Measurements from ENCODE around the gene GZF1. TPM values are rescaled to one million over a fixed set of nuclear protein-coding genes. Genes with fewer than 3 reads are reported as not detected.

GZF1 gene
- total and polyA plus RNA-seq, 5 donors from 2014 or later: 3.1 to 24.8 (median 3.4) TPM

DNA sequence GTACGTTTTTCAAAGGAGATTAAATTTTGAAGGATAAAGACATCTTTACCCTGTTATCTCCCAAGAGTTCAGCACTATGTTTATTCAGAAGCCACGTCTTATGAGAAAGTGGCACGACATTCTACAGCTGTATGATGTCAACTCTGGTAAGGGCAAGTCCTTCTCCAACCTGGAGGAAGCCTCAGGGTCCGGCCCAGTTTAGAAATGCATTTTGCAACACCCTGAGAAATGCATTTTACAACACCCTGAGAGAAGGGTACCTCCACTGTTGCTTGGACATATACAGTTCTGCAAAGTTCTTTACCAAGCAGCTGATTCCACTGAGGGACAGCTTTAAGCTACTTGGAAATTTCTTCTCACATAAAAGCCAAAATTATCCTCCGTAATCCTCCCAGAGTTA lies 41.8 kb downstream of the GZF1 start:
- Mint-ChIP-seq H3K27me3 (no peaks in the 10 kb centered on the region), H3K36me3 (peaks cover 8% of the 10 kb centered on the region), H3K9me3 (no peaks in the 10 kb centered on the region), H3K4me1 (peaks cover 29 to 56% (median 35%) of the 10 kb centered on the region in 4 donors), H3K27ac (peak overlapping the region in 1 of 3 donors; percentile 43), H3K4me3 (no peak overlapping the region)
- H3K4me1 ChIP-seq (ENCODE audit: control insufficient read depth, insufficient read depth, low read length, poor library complexity, severe bottlenecking): peaks cover 22% of the 10 kb centered on the region
- no peak overlapping the region for H3K27ac ChIP-seq (ENCODE audit: insufficient read depth, low read length, poor library complexity, severe bottlenecking)
- no peak overlapping the region for H3K4me3 ChIP-seq (ENCODE audit: low read depth, low read length)
- H3K36me3 ChIP-seq (ENCODE audit: control insufficient read depth, insufficient read depth, low read length): peaks cover 13% of the 10 kb centered on the region
- no peaks in the 10 kb centered on the region for H3K9me3 ChIP-seq (ENCODE audit: control insufficient read depth in 2 of 2, low read length in 2 of 2)
- DNase-seq: no peak
- ATAC-seq (ENCODE audit: low read depth in 2 of 2): no peak
- H3K27me3 ChIP-seq (ENCODE audit: control insufficient read depth, insufficient read depth, low read length): no peaks in the 10 kb centered on the region

DNA sequence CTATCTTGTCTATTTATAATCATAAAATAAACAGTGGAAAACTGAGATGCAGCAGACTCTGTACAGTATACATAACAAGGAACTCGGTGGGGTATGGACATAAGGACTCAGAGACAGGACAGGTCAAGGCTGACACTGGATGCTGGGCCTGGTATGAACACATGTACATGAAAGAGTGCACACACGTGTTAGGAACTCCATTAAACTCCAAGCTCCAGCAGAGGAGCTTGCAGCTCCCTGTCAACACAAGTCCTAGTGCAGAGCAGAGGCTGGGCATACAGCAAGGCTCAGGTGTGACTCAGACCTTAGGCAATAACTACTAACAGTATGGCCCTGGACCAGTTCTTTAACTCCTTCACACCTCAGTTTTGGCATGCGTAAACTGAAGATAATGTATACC lies 42.2 kb downstream of the GZF1 start:
- peak overlapping the region in 1 of 3 donors; percentile 43 for H3K27ac Mint-ChIP-seq
- peaks cover 25 to 56% (median 37%) of the 10 kb centered on the region in 4 donors for H3K4me1 Mint-ChIP-seq
- H3K9me3 ChIP-seq (ENCODE audit: control insufficient read depth in 2 of 2, low read length in 2 of 2): no peaks in the 10 kb centered on the region
- H3K36me3 ChIP-seq (ENCODE audit: control insufficient read depth, insufficient read depth, low read length): peaks cover 13% of the 10 kb centered on the region
- no peak overlapping the region for H3K27ac ChIP-seq (ENCODE audit: insufficient read depth, low read length, poor library complexity, severe bottlenecking)
- no peaks in the 10 kb centered on the region for H3K27me3 ChIP-seq (ENCODE audit: control insufficient read depth, insufficient read depth, low read length)
- no peak overlapping the region for H3K4me3 Mint-ChIP-seq
- H3K9me3 Mint-ChIP-seq: no peaks in the 10 kb centered on the region
- peaks cover 5% of the 10 kb centered on the region for H3K36me3 Mint-ChIP-seq
- no peak for DNase-seq
- no peak overlapping the region for H3K4me3 ChIP-seq (ENCODE audit: low read depth, low read length)
- ATAC-seq (ENCODE audit: low read depth in 2 of 2): no peak
- H3K27me3 Mint-ChIP-seq: no peaks in the 10 kb centered on the region
- H3K4me1 ChIP-seq (ENCODE audit: control insufficient read depth, insufficient read depth, low read length, poor library complexity, severe bottlenecking): peaks cover 22% of the 10 kb centered on the region

DNA sequence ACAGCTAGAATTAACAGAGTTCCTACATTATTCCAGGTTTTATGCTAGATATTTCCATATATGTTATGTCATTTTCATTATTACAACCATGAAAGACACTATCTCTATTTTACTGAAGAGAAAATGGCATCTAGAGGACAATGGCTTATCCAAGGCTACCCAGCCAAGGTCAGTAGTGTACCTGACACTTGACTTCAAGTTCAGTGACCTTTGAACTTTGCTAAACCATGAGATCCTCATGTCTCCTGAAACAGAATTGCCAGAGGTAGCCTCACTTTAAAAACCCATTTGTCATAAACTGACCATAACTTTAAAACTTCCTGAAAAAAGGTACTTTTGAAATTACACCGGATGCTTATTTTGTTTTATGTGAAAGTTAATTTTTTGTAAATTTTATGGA lies 44.9 kb downstream of the GZF1 start:
- ATAC-seq (ENCODE audit: low read depth in 2 of 2): no peak
- Mint-ChIP-seq H3K27ac (no peak overlapping the region), H3K4me1 (peaks cover 26 to 49% (median 34%) of the 10 kb centered on the region in 4 donors), H3K27me3 (no peaks in the 10 kb centered on the region), H3K9me3 (no peaks in the 10 kb centered on the region), H3K36me3 (peaks cover 14% of the 10 kb centered on the region), H3K4me3 (no peak overlapping the region)
- no peaks in the 10 kb centered on the region for H3K27me3 ChIP-seq (ENCODE audit: control insufficient read depth, insufficient read depth, low read length)
- peaks cover 14% of the 10 kb centered on the region for H3K4me1 ChIP-seq (ENCODE audit: control insufficient read depth, insufficient read depth, low read length, poor library complexity, severe bottlenecking)
- H3K4me3 ChIP-seq (ENCODE audit: low read depth, low read length): no peak overlapping the region
- peaks cover 4% of the 10 kb centered on the region for H3K36me3 ChIP-seq (ENCODE audit: control insufficient read depth, insufficient read depth, low read length)
- no peak overlapping the region for H3K27ac ChIP-seq (ENCODE audit: insufficient read depth, low read length, poor library complexity, severe bottlenecking)
- DNase-seq: no peak
- H3K9me3 ChIP-seq (ENCODE audit: control insufficient read depth in 2 of 2, low read length in 2 of 2): no peaks in the 10 kb centered on the region

DNA sequence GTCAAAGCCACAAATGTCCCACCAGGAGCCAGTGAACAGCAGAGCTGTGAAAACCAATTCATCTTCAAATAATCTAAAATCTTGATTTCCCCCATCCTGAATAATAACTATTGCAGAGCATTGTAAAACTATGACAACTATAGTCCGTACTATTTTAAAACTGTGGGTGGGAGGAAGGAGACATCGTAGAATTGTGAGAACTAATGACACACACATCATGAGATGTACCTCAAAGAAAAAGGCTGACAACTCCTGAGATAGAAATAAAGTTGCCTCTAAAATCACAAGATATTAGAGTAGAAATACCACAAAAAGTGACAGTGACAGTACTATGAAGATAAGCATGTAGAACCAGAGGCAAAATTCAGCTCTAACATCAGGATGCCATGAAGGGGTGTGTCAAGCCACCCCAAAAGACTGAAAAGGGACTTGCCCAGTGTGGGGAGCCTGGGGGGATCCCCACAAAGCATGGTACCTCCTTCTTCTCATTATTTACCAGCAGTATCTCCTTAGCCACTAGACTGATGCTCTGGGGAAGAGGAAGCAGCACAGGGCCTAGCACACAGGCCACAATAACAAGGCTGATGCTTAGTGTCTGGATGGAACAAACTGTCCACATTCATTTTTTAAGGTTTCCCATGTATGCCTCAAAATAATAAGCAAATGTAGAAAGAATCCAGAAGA lies 45.9 kb downstream of the GZF1 start:
- no peak overlapping the region for H3K4me3 ChIP-seq (ENCODE audit: low read depth, low read length)
- peaks cover 26 to 45% (median 35%) of the 10 kb centered on the region in 4 donors for H3K4me1 Mint-ChIP-seq
- peak overlapping the region in 1 of 4 donors; percentile 21 for H3K4me3 Mint-ChIP-seq
- no peaks in the 10 kb centered on the region for H3K9me3 Mint-ChIP-seq
- H3K27ac ChIP-seq (ENCODE audit: insufficient read depth, low read length, poor library complexity, severe bottlenecking): no peak overlapping the region
- no peaks in the 10 kb centered on the region for H3K27me3 ChIP-seq (ENCODE audit: control insufficient read depth, insufficient read depth, low read length)
- peak in 2 of 3 donors; percentile 22 to 50 for DNase-seq
- H3K36me3 ChIP-seq (ENCODE audit: control insufficient read depth, insufficient read depth, low read length): no peaks in the 10 kb centered on the region
- H3K4me1 ChIP-seq (ENCODE audit: control insufficient read depth, insufficient read depth, low read length, poor library complexity, severe bottlenecking): peaks cover 14% of the 10 kb centered on the region
- H3K36me3 Mint-ChIP-seq: peaks cover 9% of the 10 kb centered on the region
- H3K9me3 ChIP-seq (ENCODE audit: control insufficient read depth in 2 of 2, low read length in 2 of 2): no peaks in the 10 kb centered on the region
- peak; percentile 53 to 85 for ATAC-seq (ENCODE audit: low read depth in 2 of 2)
- H3K27me3 Mint-ChIP-seq: no peaks in the 10 kb centered on the region
- peak overlapping the region in 2 of 3 donors; percentile 23 to 80 for H3K27ac Mint-ChIP-seq

DNA sequence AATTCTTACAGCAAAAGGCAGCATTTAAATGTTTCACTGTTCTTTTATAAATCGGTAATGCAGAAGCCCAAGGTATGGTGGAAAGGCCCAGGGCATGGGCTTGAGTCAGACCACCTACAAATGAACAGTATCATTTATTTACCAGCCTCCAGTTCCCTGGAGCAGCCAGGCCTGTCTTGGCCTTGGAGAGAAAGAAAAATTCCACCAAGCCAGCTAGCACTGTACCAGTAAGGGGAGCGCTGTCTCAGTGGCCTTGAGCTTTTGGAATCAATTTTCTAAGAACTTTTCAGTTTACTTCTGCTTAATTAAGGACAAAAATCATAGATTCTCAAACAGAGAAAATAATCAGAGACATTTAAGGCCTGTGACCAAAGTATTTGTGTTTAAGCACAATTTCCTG lies 47.0 kb downstream of the GZF1 start:
- H3K4me3 Mint-ChIP-seq: no peak overlapping the region
- no peaks in the 10 kb centered on the region for H3K36me3 ChIP-seq (ENCODE audit: control insufficient read depth, insufficient read depth, low read length)
- no peak for DNase-seq
- H3K27ac ChIP-seq (ENCODE audit: insufficient read depth, low read length, poor library complexity, severe bottlenecking): no peak overlapping the region
- no peak overlapping the region for H3K4me3 ChIP-seq (ENCODE audit: low read depth, low read length)
- no peaks in the 10 kb centered on the region for H3K9me3 Mint-ChIP-seq
- peaks cover 9% of the 10 kb centered on the region for H3K36me3 Mint-ChIP-seq
- peak overlapping the region in 1 of 3 donors; percentile 18 for H3K27ac Mint-ChIP-seq
- no peaks in the 10 kb centered on the region for H3K27me3 Mint-ChIP-seq
- peaks cover 33 to 53% (median 41%) of the 10 kb centered on the region in 4 donors for H3K4me1 Mint-ChIP-seq
- H3K4me1 ChIP-seq (ENCODE audit: control insufficient read depth, insufficient read depth, low read length, poor library complexity, severe bottlenecking): peaks cover 14% of the 10 kb centered on the region
- no peaks in the 10 kb centered on the region for H3K9me3 ChIP-seq (ENCODE audit: control insufficient read depth in 2 of 2, low read length in 2 of 2)
- H3K27me3 ChIP-seq (ENCODE audit: control insufficient read depth, insufficient read depth, low read length): no peaks in the 10 kb centered on the region
- ATAC-seq (ENCODE audit: low read depth in 2 of 2): no peak

DNA sequence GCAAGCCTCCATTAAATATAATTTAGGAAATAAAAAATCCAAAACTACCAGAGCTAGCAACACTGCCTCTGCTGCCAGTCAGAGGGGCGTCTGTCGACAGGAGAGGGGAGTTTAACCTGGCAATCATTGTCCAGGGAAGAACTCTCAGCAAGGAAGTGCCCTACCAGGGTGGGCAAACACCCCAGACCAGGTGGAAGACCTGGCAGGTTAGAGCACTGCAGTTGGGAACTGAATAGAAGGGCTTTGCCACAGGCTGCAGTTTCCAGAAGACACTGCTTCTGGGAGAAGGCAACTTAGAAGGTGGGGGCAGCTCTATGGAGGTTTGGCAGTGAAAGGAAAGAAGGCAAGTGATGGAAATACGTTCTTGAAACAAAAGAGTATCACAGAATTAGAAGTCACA lies 47.8 kb downstream of the GZF1 start:
- Histone ChIP-seq H3K4me1 (ENCODE audit: control insufficient read depth, insufficient read depth, low read length, poor library complexity, severe bottlenecking) (peaks cover 14% of the 10 kb centered on the region), H3K27ac (ENCODE audit: insufficient read depth, low read length, poor library complexity, severe bottlenecking) (no peak overlapping the region), H3K4me3 (ENCODE audit: low read depth, low read length) (no peak overlapping the region), H3K27me3 (ENCODE audit: control insufficient read depth, insufficient read depth, low read length) (no peaks in the 10 kb centered on the region), H3K36me3 (ENCODE audit: control insufficient read depth, insufficient read depth, low read length) (no peaks in the 10 kb centered on the region), H3K9me3 (ENCODE audit: control insufficient read depth in 2 of 2, low read length in 2 of 2) (no peaks in the 10 kb centered on the region)
- H3K36me3 Mint-ChIP-seq: peaks cover 9% of the 10 kb centered on the region
- peak overlapping the region in 1 of 3 donors; percentile 10 for H3K27ac Mint-ChIP-seq
- H3K9me3 Mint-ChIP-seq: no peaks in the 10 kb centered on the region
- peaks cover 31 to 50% (median 39%) of the 10 kb centered on the region in 4 donors for H3K4me1 Mint-ChIP-seq
- no peak for ATAC-seq (ENCODE audit: low read depth in 2 of 2)
- H3K27me3 Mint-ChIP-seq: no peaks in the 10 kb centered on the region
- no peak for DNase-seq
- no peak overlapping the region for H3K4me3 Mint-ChIP-seq

DNA sequence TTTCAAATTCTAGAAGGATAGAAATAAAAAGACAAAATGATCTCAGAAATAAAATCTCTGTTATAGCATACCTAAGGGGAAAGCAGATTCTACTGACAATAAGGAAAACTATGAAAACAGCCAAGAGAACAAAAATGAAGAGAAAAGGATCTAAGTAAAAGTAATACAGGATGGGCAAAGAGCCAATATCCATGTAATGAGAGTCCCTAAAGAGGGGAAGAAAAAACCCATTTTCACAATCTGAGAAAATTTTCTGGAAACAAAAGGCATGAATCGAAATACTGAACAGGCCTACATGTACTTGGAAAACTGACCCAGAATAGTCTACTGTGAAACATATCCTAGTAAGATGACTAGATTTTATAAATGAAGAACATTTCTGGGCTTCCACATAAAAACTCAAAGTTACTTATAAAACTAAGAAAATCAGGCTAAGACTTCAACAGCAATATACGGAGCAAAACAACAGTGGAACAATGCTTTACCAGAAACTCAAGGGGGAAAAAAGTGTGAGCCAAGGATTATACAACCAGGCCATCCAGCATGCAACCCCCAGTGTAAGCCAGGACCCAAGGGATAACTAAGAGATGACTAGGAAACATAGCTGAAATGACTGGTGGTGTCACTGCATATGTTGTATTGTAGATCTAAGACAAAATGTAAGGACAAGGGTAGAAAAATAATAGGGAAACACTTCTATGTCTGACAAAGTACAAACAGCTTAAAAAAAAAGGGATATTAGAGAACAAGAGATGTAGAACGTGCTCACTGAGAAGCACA lies 49.1 kb downstream of the GZF1 start:
- H3K27me3 Mint-ChIP-seq: no peaks in the 10 kb centered on the region
- peaks cover 30 to 49% (median 37%) of the 10 kb centered on the region in 4 donors for H3K4me1 Mint-ChIP-seq
- no peaks in the 10 kb centered on the region for H3K9me3 Mint-ChIP-seq
- DNase-seq: no peak
- Histone ChIP-seq H3K27ac (ENCODE audit: insufficient read depth, low read length, poor library complexity, severe bottlenecking) (no peak overlapping the region), H3K36me3 (ENCODE audit: control insufficient read depth, insufficient read depth, low read length) (no peaks in the 10 kb centered on the region), H3K4me3 (ENCODE audit: low read depth, low read length) (no peak overlapping the region), H3K27me3 (ENCODE audit: control insufficient read depth, insufficient read depth, low read length) (no peaks in the 10 kb centered on the region), H3K4me1 (ENCODE audit: control insufficient read depth, insufficient read depth, low read length, poor library complexity, severe bottlenecking) (peaks cover 14% of the 10 kb centered on the region), H3K9me3 (ENCODE audit: control insufficient read depth in 2 of 2, low read length in 2 of 2) (no peaks in the 10 kb centered on the region)
- no peak for ATAC-seq (ENCODE audit: low read depth in 2 of 2)
- H3K36me3 Mint-ChIP-seq: peaks cover 12% of the 10 kb centered on the region
- H3K4me3 Mint-ChIP-seq: no peak overlapping the region
- H3K27ac Mint-ChIP-seq: peak overlapping the region in 1 of 3 donors; percentile 2
